Loucy (cell line): ENCODE data around the gene PMF1.

Source experiments
- H2AFZ ChIP-seq: fragments of 200-600 bp; sonication (generic); 2 replicates; pipeline ENCODE4 v1.6.0; 2016; ENCODE audit warnings: antibody characterized with exemption, mild to moderate bottlenecking, low read length, moderate library complexity
- H3F3A ChIP-seq: fragments of 200-600 bp; 2 replicates; pipeline ENCODE4 v1.6.0; 2016; ENCODE audit warnings: antibody characterized with exemption, low read depth, mild to moderate bottlenecking
- H3K27me3 ChIP-seq: fragments of 200-600 bp; sonication (generic); 2 replicates; pipeline ENCODE4 v1.6.1; 2014; ENCODE audit warnings: low read length, mild to moderate bottlenecking; ENCODE audit not compliant: insufficient read depth, poor library complexity, severe bottlenecking
- H3K36me3 ChIP-seq: fragments of 200-600 bp; sonication (generic); 2 replicates; pipeline ENCODE4 v1.6.1; 2016; ENCODE audit warnings: low read length; ENCODE audit not compliant: insufficient read depth
- H3K4me1 ChIP-seq: fragments of 200-600 bp; sonication (generic); 2 replicates; pipeline ENCODE4 v1.5.1; 2014; ENCODE audit warnings: low read length, mild to moderate bottlenecking; ENCODE audit not compliant: insufficient read depth, poor library complexity, severe bottlenecking
- H3K4me2 ChIP-seq: fragments of 200-600 bp; sonication (generic); 2 replicates; pipeline ENCODE4 v1.6.0; 2014; ENCODE audit warnings: antibody characterized with exemption, low read length, low read depth, mild to moderate bottlenecking; ENCODE audit not compliant: poor library complexity, severe bottlenecking
- H3K4me3 ChIP-seq: fragments of 200-600 bp; sonication (generic); 2 replicates; pipeline ENCODE4 v1.5.1; 2014; ENCODE audit warnings: low read length, mild to moderate bottlenecking, mixed read lengths; ENCODE audit not compliant: poor library complexity, severe bottlenecking
- H3K79me2 ChIP-seq: fragments of 200-600 bp; sonication (generic); 2 replicates; pipeline ENCODE4 v1.6.1; 2014; ENCODE audit warnings: low read length; ENCODE audit not compliant: insufficient read depth
- H3K9ac ChIP-seq: fragments of 200-600 bp; sonication (generic); 2 replicates; pipeline ENCODE4 v1.6.0; 2014; ENCODE audit warnings: mild to moderate bottlenecking, low read depth, low read length, moderate library complexity; ENCODE audit not compliant: poor library complexity, severe bottlenecking
- H3K9me2 ChIP-seq: fragments of 200-600 bp; sonication (generic); replicated peaks from 2 replicates; pipeline ENCODE4 v1.6.1; 2016; ENCODE audit warnings: low read depth, low read length, mixed read lengths
- H3K9me3 ChIP-seq: fragments of 200-600 bp; sonication (generic); 2 replicates; pipeline ENCODE4 v1.6.1; 2014; ENCODE audit warnings: mild to moderate bottlenecking, antibody characterized with exemption, low read length, low read depth; ENCODE audit not compliant: insufficient read depth
- H4K20me1 ChIP-seq: fragments of 200-600 bp; sonication (generic); 2 replicates; pipeline ENCODE4 v1.6.0; 2014; ENCODE audit warnings: antibody characterized with exemption, low read length, mild to moderate bottlenecking; ENCODE audit not compliant: insufficient read depth, poor library complexity, severe bottlenecking
- EZH2phosphoT487 ChIP-seq: fragments of 200-600 bp; IDR thresholded peaks from 2 replicates; pipeline ENCODE4 v1.6.1; 2018; ENCODE audit warnings: antibody characterized with exemption, mild to moderate bottlenecking, moderate library complexity, borderline replicate concordance
- TF ChIP-seq, protein P1 (sequence below): fragments of 200-600 bp; sonication (generic); conservative IDR thresholded peaks from 2 replicates; pipeline ENCODE4 v1.5.1; 2014; ENCODE audit warnings: mild to moderate bottlenecking, antibody characterized with exemption, low read length

PMF1 gene

DNA sequence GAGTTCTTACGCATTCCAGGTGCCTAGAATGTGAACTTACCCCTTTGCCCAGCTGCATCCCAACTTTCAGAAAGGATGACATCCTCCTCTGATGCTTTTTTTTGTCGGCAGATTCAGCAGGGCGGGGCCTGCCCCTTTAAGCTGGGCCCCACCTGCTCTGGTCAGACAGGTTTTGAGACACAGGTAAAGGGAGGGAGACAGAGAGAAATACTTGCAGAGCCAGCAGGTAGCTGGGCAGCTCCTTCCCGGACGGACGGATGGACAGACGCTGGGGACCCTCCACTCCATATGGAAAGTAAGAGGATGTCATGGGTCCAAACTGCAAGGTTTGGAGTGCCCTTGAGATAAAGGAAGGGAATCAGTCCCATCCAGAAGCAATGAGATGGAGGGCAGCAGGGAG is 71.3 kb downstream of the PMF1 start, which contains the start of gene TMEM79:
TSS of gene TMEM79 (plus strand) at position 214 of the 400 bp plus-strand sequence. CDS start 902 bp downstream, outside the sequence.
- no peak for TF ChIP-seq EZH2phosphoT487
- TF ChIP-seq, protein P1, sequence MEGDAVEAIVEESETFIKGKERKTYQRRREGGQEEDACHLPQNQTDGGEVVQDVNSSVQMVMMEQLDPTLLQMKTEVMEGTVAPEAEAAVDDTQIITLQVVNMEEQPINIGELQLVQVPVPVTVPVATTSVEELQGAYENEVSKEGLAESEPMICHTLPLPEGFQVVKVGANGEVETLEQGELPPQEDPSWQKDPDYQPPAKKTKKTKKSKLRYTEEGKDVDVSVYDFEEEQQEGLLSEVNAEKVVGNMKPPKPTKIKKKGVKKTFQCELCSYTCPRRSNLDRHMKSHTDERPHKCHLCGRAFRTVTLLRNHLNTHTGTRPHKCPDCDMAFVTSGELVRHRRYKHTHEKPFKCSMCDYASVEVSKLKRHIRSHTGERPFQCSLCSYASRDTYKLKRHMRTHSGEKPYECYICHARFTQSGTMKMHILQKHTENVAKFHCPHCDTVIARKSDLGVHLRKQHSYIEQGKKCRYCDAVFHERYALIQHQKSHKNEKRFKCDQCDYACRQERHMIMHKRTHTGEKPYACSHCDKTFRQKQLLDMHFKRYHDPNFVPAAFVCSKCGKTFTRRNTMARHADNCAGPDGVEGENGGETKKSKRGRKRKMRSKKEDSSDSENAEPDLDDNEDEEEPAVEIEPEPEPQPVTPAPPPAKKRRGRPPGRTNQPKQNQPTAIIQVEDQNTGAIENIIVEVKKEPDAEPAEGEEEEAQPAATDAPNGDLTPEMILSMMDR = no peak
- no peaks in the 10 kb centered on the region for H3K27me3 ChIP-seq
- H3K9me2 ChIP-seq = no peaks in the 10 kb centered on the region
- no peaks in the 10 kb centered on the region for H3F3A ChIP-seq
- H3K9me3 ChIP-seq = no peaks in the 10 kb centered on the region
- peak within 1 kb of the TSS; percentile 82 for H3K9ac ChIP-seq
- peak within 1 kb of the TSS; percentile 86 for H3K4me2 ChIP-seq
- peaks cover 31% of the 10 kb centered on the region for H4K20me1 ChIP-seq
- H3K79me2 ChIP-seq = peaks cover 42% of the 10 kb centered on the region
- peaks cover 31% of the 10 kb centered on the region for H3K4me1 ChIP-seq
- H2AFZ ChIP-seq = peak within 1 kb of the TSS; percentile 83
- H3K36me3 ChIP-seq = peaks cover under 1% of the 10 kb centered on the region; the same call in 1 of the 2 replicates
- peak within 1 kb of the TSS; percentile 79 for H3K4me3 ChIP-seq

DNA sequence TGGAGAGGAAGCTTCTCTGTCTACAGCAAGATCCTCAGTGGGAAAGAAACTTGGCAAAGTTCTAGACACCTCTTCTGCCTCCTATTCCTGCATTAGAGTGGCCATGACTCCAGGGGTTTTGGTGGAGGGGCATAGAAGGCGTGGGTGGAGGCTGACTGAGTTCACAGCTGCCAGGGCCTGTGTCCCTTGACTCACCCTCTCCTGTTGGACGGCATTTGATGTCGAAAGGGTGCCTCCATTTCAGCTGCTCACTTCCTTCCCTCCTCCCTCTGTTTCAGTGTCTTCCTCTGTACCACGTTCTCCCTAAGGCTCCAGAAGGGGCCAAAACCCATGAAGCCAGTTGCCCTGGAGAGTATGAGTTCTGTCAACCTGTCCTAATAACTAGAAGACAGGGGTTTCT is 72.0 kb downstream of the PMF1 start:
- Histone ChIP-seq H3F3A (no peaks in the 10 kb centered on the region), H2AFZ (no peak overlapping the region), H3K9me3 (no peaks in the 10 kb centered on the region), H3K4me1 (peaks cover 28% of the 10 kb centered on the region), H3K4me2 (peak overlapping the region; percentile 86), H3K9ac (no peak overlapping the region), H3K79me2 (peaks cover 36% of the 10 kb centered on the region), H3K4me3 (no peak overlapping the region), H3K36me3 (no peaks in the 10 kb centered on the region; the same call in 1 of the 2 replicates), H3K27me3 (no peaks in the 10 kb centered on the region), H4K20me1 (peaks cover 25% of the 10 kb centered on the region), H3K9me2 (no peaks in the 10 kb centered on the region)
- no peak for TF ChIP-seq EZH2phosphoT487
- TF ChIP-seq, protein P1 = no peak

DNA sequence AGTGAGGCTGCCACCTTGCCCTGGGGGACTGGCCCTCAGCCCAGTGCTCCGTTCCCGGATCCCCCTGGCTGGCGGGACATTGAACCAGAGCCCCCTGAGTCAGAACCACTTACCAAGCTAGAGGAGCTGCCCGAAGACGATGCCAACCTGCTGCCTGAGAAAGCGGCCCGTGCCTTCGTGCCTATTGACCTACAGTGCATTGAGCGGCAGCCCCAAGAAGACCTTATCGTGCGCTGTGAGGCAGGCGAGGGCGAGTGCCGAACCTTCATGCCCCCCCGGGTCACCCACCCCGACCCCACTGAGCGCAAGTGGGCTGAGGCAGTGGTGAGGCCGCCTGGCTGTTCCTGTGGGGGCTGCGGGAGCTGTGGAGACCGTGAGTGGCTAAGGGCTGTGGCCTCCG is 72.6 kb downstream of the PMF1 start:
- H3K4me1 ChIP-seq = peaks cover 21% of the 10 kb centered on the region
- H3K36me3 ChIP-seq = no peaks in the 10 kb centered on the region
- H3F3A ChIP-seq = no peaks in the 10 kb centered on the region
- no peak for TF ChIP-seq EZH2phosphoT487
- TF ChIP-seq, protein P1 = no peak
- peaks cover 29% of the 10 kb centered on the region for H3K79me2 ChIP-seq
- H3K9me2 ChIP-seq = no peaks in the 10 kb centered on the region
- no peaks in the 10 kb centered on the region for H3K27me3 ChIP-seq
- H3K9ac ChIP-seq = no peak overlapping the region
- H4K20me1 ChIP-seq = peaks cover 18% of the 10 kb centered on the region
- H3K9me3 ChIP-seq = no peaks in the 10 kb centered on the region
- H3K4me2 ChIP-seq = no peak overlapping the region
- no peak overlapping the region for H2AFZ ChIP-seq
- no peak overlapping the region for H3K4me3 ChIP-seq
